ENCODE measurements around the gene RCN1. TPM values are rescaled to one million over a fixed set of nuclear protein-coding genes. Genes with fewer than 3 reads are reported as not detected.

The RCN1 gene
- total RNA-seq, 2 donors from 2014 or later: 23.6 to 30.7 TPM

DNA sequence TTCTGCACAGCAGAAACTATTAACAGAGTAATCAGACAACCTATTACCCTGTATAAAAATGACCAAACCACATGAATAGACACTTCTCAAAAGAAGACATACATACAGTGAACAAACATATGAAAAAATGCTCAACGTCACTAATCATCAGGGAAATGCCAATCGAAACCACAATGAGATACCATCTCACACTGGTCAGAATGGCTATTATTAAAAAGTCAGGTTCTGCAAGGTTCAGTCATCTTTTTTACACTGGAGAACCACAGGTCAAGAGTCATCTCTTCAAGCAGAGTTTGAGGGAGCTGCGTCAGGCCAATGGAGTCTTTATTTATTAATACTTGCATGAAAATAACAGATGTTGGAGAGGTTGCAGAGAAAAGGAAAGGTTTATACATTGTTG is 40.4 kb downstream of the RCN1 start:
- H3K4me1 ChIP-seq: no peaks in the 10 kb centered on the region
- no peaks in the 10 kb centered on the region for H3K27me3 ChIP-seq
- no peak for ATAC-seq
- intact Hi-C loops (cut with DNase I): no loop called here
- WGBS, 2 donors: 63 to 82% methylated on average over 3 of the region's 3 CpGs
- no peak for TF ChIP-seq POLR2A (IDR thresholded peaks at IDR 0.05)
- TF ChIP-seq, protein P1, sequence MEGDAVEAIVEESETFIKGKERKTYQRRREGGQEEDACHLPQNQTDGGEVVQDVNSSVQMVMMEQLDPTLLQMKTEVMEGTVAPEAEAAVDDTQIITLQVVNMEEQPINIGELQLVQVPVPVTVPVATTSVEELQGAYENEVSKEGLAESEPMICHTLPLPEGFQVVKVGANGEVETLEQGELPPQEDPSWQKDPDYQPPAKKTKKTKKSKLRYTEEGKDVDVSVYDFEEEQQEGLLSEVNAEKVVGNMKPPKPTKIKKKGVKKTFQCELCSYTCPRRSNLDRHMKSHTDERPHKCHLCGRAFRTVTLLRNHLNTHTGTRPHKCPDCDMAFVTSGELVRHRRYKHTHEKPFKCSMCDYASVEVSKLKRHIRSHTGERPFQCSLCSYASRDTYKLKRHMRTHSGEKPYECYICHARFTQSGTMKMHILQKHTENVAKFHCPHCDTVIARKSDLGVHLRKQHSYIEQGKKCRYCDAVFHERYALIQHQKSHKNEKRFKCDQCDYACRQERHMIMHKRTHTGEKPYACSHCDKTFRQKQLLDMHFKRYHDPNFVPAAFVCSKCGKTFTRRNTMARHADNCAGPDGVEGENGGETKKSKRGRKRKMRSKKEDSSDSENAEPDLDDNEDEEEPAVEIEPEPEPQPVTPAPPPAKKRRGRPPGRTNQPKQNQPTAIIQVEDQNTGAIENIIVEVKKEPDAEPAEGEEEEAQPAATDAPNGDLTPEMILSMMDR (IDR thresholded peaks at IDR 0.05): no peak
- H3K36me3 ChIP-seq (replicated peaks in 1 of 2; ENCODE audit: insufficient read depth in 1 of 2, low read depth in 2 of 2): no peaks in the 10 kb centered on the region
- H3K9me3 ChIP-seq: peaks cover 0 to 4% (median 0%) of the 10 kb centered on the region in 3 donors
- no peak for DNase-seq
- H3K27ac ChIP-seq: no peak overlapping the region
- no peak overlapping the region for H3K4me3 ChIP-seq

DNA sequence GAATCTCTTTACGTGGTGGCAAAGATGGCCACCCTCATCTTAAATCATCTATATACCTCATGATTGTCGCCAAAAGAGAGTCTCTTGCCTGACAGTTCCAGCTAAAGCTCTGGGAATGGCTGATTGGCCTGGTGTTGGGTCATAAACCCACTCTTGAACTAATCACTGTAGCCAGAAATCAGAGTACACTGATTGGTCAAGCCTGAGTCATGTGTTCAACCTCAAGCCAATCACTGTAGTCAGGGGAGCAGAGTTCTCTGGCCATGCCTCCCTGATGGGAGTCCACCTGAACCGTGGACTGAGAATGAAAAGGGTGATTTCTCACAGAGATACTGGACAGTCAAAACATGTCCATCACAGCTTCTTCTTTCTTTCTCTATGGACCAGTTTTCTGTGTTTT is 45.8 kb downstream of the RCN1 start:
- Histone ChIP-seq H3K36me3 (replicated peaks in 1 of 2; ENCODE audit: insufficient read depth in 1 of 2, low read depth in 2 of 2) (no peaks in the 10 kb centered on the region), H3K27ac (no peak overlapping the region), H3K4me3 (no peak overlapping the region), H3K9me3 (no peaks in the 10 kb centered on the region), H3K4me1 (no peaks in the 10 kb centered on the region), H3K27me3 (no peaks in the 10 kb centered on the region)
- DNase-seq: no peak
- 72 to 82% methylated on average over 3 of the region's 3 CpGs for WGBS, 2 donors
- intact Hi-C loops (cut with DNase I): no loop called here
- ATAC-seq: no peak
- TF ChIP-seq, protein P1 (IDR thresholded peaks at IDR 0.05): no peak
- TF ChIP-seq POLR2A (IDR thresholded peaks at IDR 0.05): no peak

DNA sequence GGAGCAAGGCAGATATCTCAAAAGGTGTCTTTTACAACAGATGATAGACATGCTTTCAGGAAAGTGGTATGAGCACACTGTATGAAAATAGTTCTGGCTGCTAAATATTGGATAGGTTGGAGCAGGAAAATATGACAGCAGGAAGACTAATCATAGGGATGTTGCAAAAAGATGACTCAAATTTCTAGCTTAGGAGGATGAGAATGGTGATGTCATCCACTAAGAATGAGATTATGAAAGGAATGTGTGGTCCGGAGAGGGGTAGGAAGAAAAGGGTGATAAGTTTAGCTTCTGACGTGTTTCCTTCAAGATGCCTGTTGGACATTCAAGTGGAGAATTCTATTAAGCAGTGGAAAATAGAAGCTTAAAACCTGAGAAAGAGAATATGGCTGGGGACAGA is 46.4 kb downstream of the RCN1 start:
- Histone ChIP-seq H3K9me3 (no peaks in the 10 kb centered on the region), H3K4me3 (no peak overlapping the region), H3K4me1 (no peaks in the 10 kb centered on the region), H3K27ac (no peak overlapping the region), H3K36me3 (replicated peaks in 1 of 2; ENCODE audit: insufficient read depth in 1 of 2, low read depth in 2 of 2) (no peaks in the 10 kb centered on the region), H3K27me3 (no peaks in the 10 kb centered on the region)
- no peak for DNase-seq
- intact Hi-C loops (cut with DNase I): no loop called here
- 38 to 46% methylated on average over 2 of the region's 2 CpGs for WGBS, 2 donors
- no peak for ATAC-seq
- no peak for TF ChIP-seq POLR2A (IDR thresholded peaks at IDR 0.05)
- TF ChIP-seq, protein P1 (IDR thresholded peaks at IDR 0.05): no peak

DNA sequence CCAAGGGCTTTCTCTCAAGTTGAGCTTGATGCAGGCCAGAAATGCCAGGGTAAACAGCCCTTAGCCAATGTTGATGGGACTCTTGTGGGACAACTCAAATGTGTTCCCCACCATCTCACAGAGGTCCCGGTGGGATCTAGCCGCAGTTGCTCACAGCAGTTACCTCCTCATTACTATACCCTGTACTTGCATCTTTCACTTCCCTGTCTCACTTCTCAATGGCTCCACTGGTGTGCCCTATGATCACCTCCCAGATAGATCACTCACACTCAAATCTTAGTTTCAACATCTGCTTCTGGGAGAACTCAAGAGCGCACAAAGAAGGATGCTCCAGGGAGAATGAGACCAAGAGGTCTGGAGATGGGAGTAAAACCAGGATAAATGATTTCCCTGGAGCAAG is 47.0 kb downstream of the RCN1 start:
- H3K36me3 ChIP-seq (replicated peaks in 1 of 2; ENCODE audit: insufficient read depth in 1 of 2, low read depth in 2 of 2): no peaks in the 10 kb centered on the region
- H3K27me3 ChIP-seq: no peaks in the 10 kb centered on the region
- intact Hi-C loops (cut with DNase I): no loop called here
- 90 to 98% methylated on average over 3 of the region's 3 CpGs for WGBS, 2 donors
- no peak overlapping the region for H3K27ac ChIP-seq
- H3K9me3 ChIP-seq: no peaks in the 10 kb centered on the region
- no peak overlapping the region for H3K4me3 ChIP-seq
- no peak for DNase-seq
- no peak for ATAC-seq
- H3K4me1 ChIP-seq: no peaks in the 10 kb centered on the region
- TF ChIP-seq, protein P1 (IDR thresholded peaks at IDR 0.05): no peak
- TF ChIP-seq POLR2A (IDR thresholded peaks at IDR 0.05): no peak

DNA sequence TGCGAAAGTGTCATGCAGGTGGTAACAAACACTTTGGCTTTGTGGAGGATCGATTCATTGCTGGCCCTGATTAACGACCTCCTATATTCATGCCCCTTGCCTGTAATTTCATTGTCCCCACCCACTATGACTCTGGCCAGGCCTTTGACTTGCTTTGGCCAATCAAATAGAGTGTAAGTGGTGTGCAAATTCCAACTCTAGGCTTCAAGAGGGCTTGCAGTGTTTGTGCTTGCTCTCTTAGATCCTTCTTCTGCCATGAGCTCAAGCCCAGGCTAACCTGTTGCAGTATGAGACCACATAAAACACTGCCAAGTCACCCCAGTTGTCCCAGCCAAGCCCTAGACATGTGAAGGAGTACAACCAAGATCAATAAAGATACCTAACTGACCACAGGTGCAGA is 48.0 kb downstream of the RCN1 start:
- Histone ChIP-seq H3K9me3 (no peaks in the 10 kb centered on the region), H3K4me1 (no peaks in the 10 kb centered on the region), H3K36me3 (replicated peaks in 1 of 2; ENCODE audit: insufficient read depth in 1 of 2, low read depth in 2 of 2) (no peaks in the 10 kb centered on the region), H3K4me3 (no peak overlapping the region), H3K27ac (no peak overlapping the region), H3K27me3 (no peaks in the 10 kb centered on the region)
- 73 to 77% methylated on average over 3 of the region's 3 CpGs for WGBS, 2 donors
- no peak for DNase-seq
- ATAC-seq: no peak
- intact Hi-C loops (cut with DNase I): no loop called here
- TF ChIP-seq, protein P1 (IDR thresholded peaks at IDR 0.05): no peak
- TF ChIP-seq POLR2A (IDR thresholded peaks at IDR 0.05): no peak

Data from body of pancreas (tissue), 4 donors.